Activated CD4-positive, alpha-beta T cell treated with anti-CD3 and anti-CD28 coated beads, Interleukin-2, amount 50 U/mL, for 4 hours (primary cell): ENCODE measurements around the gene FMN1.

Source experiments
- DNase-seq, 2 experiments: peaks; one replicate each; pipeline ENCODE4 v3.0.0-alpha.2; 2020

FMN1 gene

GRCh38 chr15:32746116-32746857 is 448.2 kb downstream of the FMN1 start:
- no peak for DNase-seq

- no peak for DNase-seq
Measured at GRCh38 chr15:32743411-32744140, 450.9 kb downstream of the FMN1 start.

GRCh38 chr15:32739522-32740063 is 454.9 kb downstream of the FMN1 start:
- DNase-seq: no peak

- DNase-seq: no peak
Measured at GRCh38 chr15:32738666-32739065, 455.8 kb downstream of the FMN1 start.

- no peak for DNase-seq
Measured at GRCh38 chr15:32737304-32737703, 457.2 kb downstream of the FMN1 start.

- DNase-seq: no peak
Measured at GRCh38 chr15:32736701-32737061, 457.8 kb downstream of the FMN1 start.

- no peak for DNase-seq
Measured at GRCh38 chr15:32735989-32736700, 458.4 kb downstream of the FMN1 start.

- DNase-seq: no peak
Measured at GRCh38 chr15:32733281-32733680, 461.2 kb downstream of the FMN1 start.

- no peak for DNase-seq
Measured at GRCh38 chr15:32732574-32733157, 461.8 kb downstream of the FMN1 start.

- DNase-seq: no peak
Measured at GRCh38 chr15:32730677-32731654, 463.5 kb downstream of the FMN1 start.

GRCh38 chr15:32729700-32730395 is 464.7 kb downstream of the FMN1 start:
- DNase-seq: no peak

GRCh38 chr15:32723171-32723948 is 471.2 kb downstream of the FMN1 start:
- DNase-seq: no peak

- DNase-seq: no peak
Measured at GRCh38 chr15:32722136-32722535, 472.4 kb downstream of the FMN1 start.

GRCh38 chr15:32721596-32721995 is 472.9 kb downstream of the FMN1 start:
- DNase-seq: no peak

- DNase-seq: no peak
Measured at GRCh38 chr15:32718821-32719716, 475.4 kb downstream of the FMN1 start.

- no peak for DNase-seq
Measured at GRCh38 chr15:32718227-32718820, 476.2 kb downstream of the FMN1 start.

GRCh38 chr15:32717426-32718226 is 476.9 kb downstream of the FMN1 start, which contains the start of gene GREM1:
TSS of gene GREM1 (plus strand) at chr15:32718004. CDS start at chr15:32730691, 12,687 bp downstream.
- no peak for DNase-seq

GRCh38 chr15:32716915-32717425 is 477.5 kb downstream of the FMN1 start:
- DNase-seq: no peak
